VCaP (cell line): ENCODE results near the gene CDK5R1.
"Not testable (repeated sequence)": the region's sequence is repeated elsewhere in the genome, so short reads cannot be mapped to it uniquely, and the experiment has no call there.

Experiments used
- H3K27ac ChIP-seq: fragments of 450-650 bp; 2 replicates; pipeline ENCODE4 v1.5.1; 2017
- TF ChIP-seq, protein P1 (sequence below): fragments of 450-650 bp; conservative IDR thresholded peaks from 2 replicates; pipeline ENCODE4 v1.5.1; 2017; ENCODE audit warnings: mild to moderate bottlenecking, moderate library complexity

The CDK5R1 gene

DNA sequence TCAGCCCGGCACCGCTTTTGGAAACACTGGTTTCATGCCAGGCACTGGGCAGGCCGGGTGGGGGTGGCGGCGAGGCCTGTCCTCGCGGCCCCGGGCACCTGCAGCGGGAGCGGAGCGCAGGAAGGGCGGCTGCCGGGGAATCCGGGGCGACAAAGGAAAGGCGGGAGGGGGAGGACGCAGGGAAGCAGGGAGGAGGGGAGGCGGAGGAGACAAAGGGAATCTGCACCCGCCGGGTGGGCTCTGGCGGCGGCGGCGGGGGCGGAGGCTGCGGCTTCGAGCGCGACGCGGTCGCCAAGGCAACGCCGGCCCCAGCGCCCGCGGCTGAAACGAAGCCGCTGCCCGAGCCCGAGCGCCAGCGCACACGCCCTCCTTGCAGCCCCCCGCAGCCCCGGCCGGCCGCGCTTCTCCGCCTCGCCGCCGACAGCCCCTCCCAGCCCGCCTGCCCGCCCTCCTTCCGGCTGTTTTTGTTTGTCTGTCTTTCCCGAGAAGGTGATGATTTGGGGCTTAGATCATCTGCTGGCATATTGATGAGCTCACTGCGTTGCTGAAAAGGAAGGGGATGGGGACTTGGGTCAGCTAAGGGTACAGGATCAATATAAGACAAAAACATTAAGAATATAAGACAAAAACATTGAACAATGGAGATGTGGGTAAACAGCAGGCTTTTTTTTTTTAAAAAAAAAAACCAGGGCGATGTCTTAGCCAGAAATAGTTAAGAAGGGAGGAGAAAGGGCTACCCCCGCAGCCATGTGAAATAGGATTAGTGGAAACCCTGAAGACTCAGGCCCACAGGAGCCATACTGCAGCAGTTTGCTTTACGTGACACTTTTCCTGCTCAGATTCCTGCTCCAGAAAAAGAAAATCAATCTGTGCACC is 32.7 kb downstream of the CDK5R1 start:
- peak overlapping the region; percentile 59 for H3K27ac ChIP-seq
- TF ChIP-seq, protein P1, sequence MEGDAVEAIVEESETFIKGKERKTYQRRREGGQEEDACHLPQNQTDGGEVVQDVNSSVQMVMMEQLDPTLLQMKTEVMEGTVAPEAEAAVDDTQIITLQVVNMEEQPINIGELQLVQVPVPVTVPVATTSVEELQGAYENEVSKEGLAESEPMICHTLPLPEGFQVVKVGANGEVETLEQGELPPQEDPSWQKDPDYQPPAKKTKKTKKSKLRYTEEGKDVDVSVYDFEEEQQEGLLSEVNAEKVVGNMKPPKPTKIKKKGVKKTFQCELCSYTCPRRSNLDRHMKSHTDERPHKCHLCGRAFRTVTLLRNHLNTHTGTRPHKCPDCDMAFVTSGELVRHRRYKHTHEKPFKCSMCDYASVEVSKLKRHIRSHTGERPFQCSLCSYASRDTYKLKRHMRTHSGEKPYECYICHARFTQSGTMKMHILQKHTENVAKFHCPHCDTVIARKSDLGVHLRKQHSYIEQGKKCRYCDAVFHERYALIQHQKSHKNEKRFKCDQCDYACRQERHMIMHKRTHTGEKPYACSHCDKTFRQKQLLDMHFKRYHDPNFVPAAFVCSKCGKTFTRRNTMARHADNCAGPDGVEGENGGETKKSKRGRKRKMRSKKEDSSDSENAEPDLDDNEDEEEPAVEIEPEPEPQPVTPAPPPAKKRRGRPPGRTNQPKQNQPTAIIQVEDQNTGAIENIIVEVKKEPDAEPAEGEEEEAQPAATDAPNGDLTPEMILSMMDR, result no peak; the same call in 1 of the 2 replicates

DNA sequence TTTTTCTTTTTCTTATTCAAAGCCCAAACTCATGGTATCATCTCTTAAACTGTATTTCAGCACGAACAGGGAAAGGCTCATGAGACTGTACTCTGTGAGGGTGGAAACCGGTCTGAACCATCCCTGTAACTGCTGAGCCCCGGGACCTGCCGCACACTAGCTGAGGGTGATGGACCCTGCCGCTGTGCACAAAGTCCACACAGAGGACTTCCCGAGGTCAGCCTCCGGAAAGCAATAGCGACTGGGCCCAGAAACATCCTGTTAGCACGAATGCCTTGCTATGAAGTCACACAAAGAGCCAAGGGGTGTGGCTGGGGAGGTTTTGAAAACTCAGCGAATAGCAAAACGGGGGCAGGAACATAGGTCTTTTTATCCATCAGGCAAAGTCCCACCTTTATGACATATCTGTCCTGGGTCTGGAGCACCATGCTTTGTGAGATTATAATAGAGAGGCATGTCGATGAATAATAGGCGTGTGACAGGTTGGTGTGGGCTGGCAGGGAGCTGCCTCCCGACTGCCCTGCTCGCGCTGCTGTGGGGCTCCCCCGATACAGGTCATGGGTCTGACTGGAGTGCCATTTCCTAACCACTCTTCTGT is 33.4 kb downstream of the CDK5R1 start:
- peak overlapping the region; percentile 59 for H3K27ac ChIP-seq

DNA sequence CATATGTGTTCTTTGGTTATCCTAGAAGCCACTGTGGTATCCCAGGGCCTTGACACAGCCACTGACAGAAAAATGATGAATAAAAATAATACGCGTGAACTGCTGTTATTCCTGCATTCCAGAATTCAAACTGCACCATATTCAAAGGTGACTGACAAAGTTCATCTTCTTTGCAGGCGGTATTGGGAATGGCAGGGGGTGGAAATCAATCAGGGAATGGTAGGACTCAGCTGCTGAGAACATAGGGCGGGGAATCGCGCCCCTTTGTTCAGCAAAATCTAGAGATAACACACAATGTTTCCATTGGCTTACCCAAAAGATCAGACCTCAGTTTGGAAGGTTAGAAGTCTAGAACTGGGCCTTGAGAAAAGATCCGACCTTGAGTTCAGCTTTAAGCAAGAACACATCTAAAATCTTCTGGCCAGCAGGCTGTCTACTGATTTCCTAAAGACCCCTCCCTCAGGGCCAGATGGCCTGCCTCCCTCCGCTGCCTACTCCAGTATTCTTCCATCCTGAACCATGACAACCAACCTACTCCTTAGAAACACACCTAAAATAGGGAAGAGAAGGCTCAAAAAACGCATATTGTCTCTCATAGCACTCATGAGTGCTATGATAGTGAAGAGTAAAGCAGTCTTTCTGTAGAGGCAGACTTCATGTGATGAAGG is 34.1 kb downstream of the CDK5R1 start:
- no peak overlapping the region for H3K27ac ChIP-seq
- TF ChIP-seq, protein P1, result no peak

More for the DNA sequence above, 33.4 kb downstream of the CDK5R1 start:
- TF ChIP-seq, protein P1, result no peak

DNA sequence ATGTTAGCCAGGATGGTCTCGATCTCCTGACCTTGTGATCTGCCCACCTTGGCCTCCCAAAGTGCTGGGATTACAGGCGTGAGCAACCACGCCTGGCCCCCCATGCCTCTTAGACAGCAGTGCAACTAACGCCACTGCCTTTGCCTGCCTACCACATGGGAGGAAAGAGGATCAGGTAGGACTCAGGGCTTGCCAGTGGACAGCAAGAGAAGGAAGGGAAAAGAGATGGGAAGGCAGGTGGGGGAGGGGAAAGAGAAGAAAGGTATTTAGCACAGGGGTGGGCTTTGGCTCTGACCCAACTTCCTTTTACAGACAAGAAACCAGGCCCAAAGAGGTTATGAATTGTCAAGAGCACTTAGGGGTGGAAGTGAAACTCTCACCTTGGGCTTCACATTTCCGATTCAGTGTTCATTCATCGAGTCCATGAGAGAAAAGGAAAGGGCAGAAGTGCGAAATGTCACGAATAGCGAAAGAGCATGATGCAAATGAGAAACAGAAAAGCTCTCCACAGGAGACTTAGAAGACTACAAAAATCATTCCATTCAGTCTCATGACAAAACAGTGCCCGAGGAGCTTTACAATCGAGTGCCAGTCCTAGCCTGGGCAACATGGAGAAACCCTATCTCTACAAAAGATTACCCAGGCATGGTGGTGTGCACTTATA is 36.4 kb downstream of the CDK5R1 start:
- H3K27ac ChIP-seq, result no peak overlapping the region

DNA sequence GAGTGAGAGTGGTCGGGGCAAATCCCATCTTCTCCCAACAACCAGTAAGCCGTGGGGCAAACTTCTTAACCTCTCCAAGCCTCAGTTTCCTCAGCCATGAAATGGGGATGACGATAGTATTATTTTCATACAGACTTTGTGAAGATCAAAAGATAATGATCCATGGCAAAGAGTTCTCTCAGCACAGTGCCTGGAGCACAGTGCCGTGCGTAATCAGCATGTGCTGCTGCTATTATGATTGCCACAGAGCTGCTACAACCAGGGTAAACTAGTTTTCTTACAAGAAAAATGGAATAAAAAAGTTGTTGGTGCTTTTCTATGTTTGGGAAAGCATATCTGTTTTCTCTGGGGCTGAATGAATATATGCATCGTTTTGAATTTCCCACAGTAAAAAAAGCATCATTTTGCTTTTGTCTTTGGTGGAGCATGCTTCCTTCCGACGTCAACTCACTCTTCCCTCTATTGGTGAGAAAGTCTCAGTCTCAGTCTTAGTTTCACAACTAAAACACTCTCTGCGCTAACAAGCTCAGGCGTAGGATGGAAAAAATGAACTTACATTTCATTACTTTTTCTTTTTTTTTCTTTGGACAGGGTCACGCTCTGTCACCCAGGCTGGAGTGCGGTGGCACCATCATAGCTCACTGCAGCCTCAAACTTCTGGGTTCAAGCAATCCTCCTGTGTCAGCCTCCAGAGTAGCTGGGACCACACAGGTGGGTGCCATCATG is 37.2 kb downstream of the CDK5R1 start:
- TF ChIP-seq, protein P1, result no peak
- H3K27ac ChIP-seq, result no peak overlapping the region

More for the DNA sequence above, 36.4 kb downstream of the CDK5R1 start:
- TF ChIP-seq, protein P1, result no peak

DNA sequence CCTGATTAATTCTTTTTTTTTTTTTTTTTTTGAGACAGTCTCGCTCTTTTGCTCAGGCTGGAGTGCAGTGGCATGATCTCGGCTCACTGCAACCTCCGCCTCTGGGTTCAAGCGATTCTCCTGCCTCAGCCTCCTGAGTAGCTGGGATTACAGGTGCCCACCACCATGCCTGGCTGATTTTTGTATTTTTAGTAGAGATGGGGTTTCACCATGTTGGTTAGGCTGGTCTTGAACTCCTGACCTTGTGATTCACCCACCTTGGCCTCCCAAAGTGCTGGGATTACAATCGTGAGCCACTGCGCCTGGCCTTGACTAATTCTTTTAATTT is 37.7 kb downstream of the CDK5R1 start:
- H3K27ac ChIP-seq, result not testable (repeated sequence)

DNA sequence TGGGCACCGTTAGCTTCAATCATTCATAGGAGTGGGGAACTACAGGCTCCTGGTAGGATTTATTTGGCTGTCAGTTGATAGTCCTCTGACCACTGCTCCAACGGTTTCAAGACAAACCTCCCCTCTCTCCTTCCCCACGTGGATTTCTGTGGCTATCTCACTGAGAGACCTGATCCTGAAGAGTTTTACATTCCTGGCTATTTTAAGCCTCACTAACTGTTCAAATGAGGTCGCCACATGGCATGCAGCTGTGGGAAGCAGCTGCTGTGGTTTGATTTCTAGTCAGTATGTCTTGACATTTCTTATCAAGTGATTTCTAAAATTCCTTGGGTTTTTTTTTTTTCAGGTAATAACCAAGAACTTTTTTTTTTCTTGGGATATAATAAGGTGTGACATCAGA is 38.3 kb downstream of the CDK5R1 start:
- no peak overlapping the region for H3K27ac ChIP-seq
- TF ChIP-seq, protein P1, result no peak
